Measurements from ENCODE around the gene HINT3.
"Not testable (repeated sequence)": the region's sequence is repeated elsewhere in the genome, so short reads cannot be mapped to it uniquely, and the experiment has no call there.

Gene HINT3

GRCh38 chr6:125963817-125964216 lies 7.2 kb downstream of the HINT3 start:
- no peaks in the 10 kb centered on the region for H3K9me3 ChIP-seq (ENCODE audit: control insufficient read depth in 1 of 2, low read length in 2 of 2)
- H3K27me3 ChIP-seq (ENCODE audit: low read depth, low read length), result no peaks in the 10 kb centered on the region
- H3K36me3 ChIP-seq (ENCODE audit: control insufficient read depth in 1 of 2, insufficient read depth in 2 of 2, low read length in 2 of 2), result peaks cover 7 to 8% of the 10 kb centered on the region in 2 donors
- no peak overlapping the region for H3K27ac ChIP-seq (ENCODE audit: low read length)
- H3K4me3 ChIP-seq (ENCODE audit: low read depth in 1 of 2, low read length in 2 of 2), result no peak overlapping the region
- peaks cover 4% of the 10 kb centered on the region in 2 donors for H3K4me1 ChIP-seq (ENCODE audit: control insufficient read depth in 1 of 2, insufficient read depth in 2 of 2, low read length in 2 of 2)

- Histone ChIP-seq H3K4me1 (ENCODE audit: control insufficient read depth in 1 of 2, insufficient read depth in 2 of 2, low read length in 2 of 2) (peaks cover 0 to 3% of the 10 kb centered on the region in 2 donors), H3K27ac (ENCODE audit: low read length) (no peak overlapping the region), H3K27me3 (ENCODE audit: low read depth, low read length) (no peaks in the 10 kb centered on the region), H3K9me3 (ENCODE audit: control insufficient read depth in 1 of 2, low read length in 2 of 2) (no peaks in the 10 kb centered on the region), H3K36me3 (ENCODE audit: control insufficient read depth in 1 of 2, insufficient read depth in 2 of 2, low read length in 2 of 2) (peaks cover 7 to 8% of the 10 kb centered on the region in 2 donors), H3K4me3 (ENCODE audit: low read depth in 1 of 2, low read length in 2 of 2) (no peak overlapping the region)
These were observed 10.0 kb downstream of the HINT3 start for GRCh38 chr6:125966569-125966968.

GRCh38 chr6:125968493-125968892 lies 11.9 kb downstream of the HINT3 start:
- H3K27me3 ChIP-seq (ENCODE audit: low read depth, low read length), result no peaks in the 10 kb centered on the region
- H3K4me1 ChIP-seq (ENCODE audit: control insufficient read depth in 1 of 2, insufficient read depth in 2 of 2, low read length in 2 of 2), result peaks cover 0 to 3% of the 10 kb centered on the region in 2 donors
- H3K9me3 ChIP-seq (ENCODE audit: control insufficient read depth in 1 of 2, low read length in 2 of 2), result no peaks in the 10 kb centered on the region
- peaks cover 8 to 14% of the 10 kb centered on the region in 2 donors for H3K36me3 ChIP-seq (ENCODE audit: control insufficient read depth in 1 of 2, insufficient read depth in 2 of 2, low read length in 2 of 2)
- no peak overlapping the region for H3K27ac ChIP-seq (ENCODE audit: low read length)
- no peak overlapping the region for H3K4me3 ChIP-seq (ENCODE audit: low read depth in 1 of 2, low read length in 2 of 2)

GRCh38 chr6:125970760-125971159 lies 14.2 kb downstream of the HINT3 start:
- Histone ChIP-seq H3K36me3 (ENCODE audit: control insufficient read depth in 1 of 2, insufficient read depth in 2 of 2, low read length in 2 of 2) (peaks cover 12 to 23% of the 10 kb centered on the region in 2 donors), H3K9me3 (ENCODE audit: control insufficient read depth in 1 of 2, low read length in 2 of 2) (no peaks in the 10 kb centered on the region), H3K27ac (ENCODE audit: low read length) (no peak overlapping the region), H3K27me3 (ENCODE audit: low read depth, low read length) (no peaks in the 10 kb centered on the region), H3K4me1 (ENCODE audit: control insufficient read depth in 1 of 2, insufficient read depth in 2 of 2, low read length in 2 of 2) (no peaks in the 10 kb centered on the region), H3K4me3 (ENCODE audit: low read depth in 1 of 2, low read length in 2 of 2) (no peak overlapping the region)

GRCh38 chr6:125972478-125972877 lies 15.9 kb downstream of the HINT3 start:
- not testable (repeated sequence) for H3K27ac ChIP-seq (ENCODE audit: low read length); H3K4me1 ChIP-seq (ENCODE audit: control insufficient read depth in 1 of 2, insufficient read depth in 2 of 2, low read length in 2 of 2); H3K4me3 ChIP-seq (ENCODE audit: low read depth in 1 of 2, low read length in 2 of 2); H3K9me3 ChIP-seq (ENCODE audit: control insufficient read depth in 1 of 2, low read length in 2 of 2); H3K27me3 ChIP-seq (ENCODE audit: low read depth, low read length)
- peaks cover 12 to 23% of the 10 kb centered on the region in 2 donors for H3K36me3 ChIP-seq (ENCODE audit: control insufficient read depth in 1 of 2, insufficient read depth in 2 of 2, low read length in 2 of 2)

GRCh38 chr6:125974214-125974866 lies 17.8 kb downstream of the HINT3 start:
- no peak overlapping the region for H3K4me3 ChIP-seq (ENCODE audit: low read depth in 1 of 2, low read length in 2 of 2)
- peaks cover 4 to 16% of the 10 kb centered on the region in 2 donors for H3K36me3 ChIP-seq (ENCODE audit: control insufficient read depth in 1 of 2, insufficient read depth in 2 of 2, low read length in 2 of 2)
- H3K27me3 ChIP-seq (ENCODE audit: low read depth, low read length), result no peaks in the 10 kb centered on the region
- no peaks in the 10 kb centered on the region for H3K4me1 ChIP-seq (ENCODE audit: control insufficient read depth in 1 of 2, insufficient read depth in 2 of 2, low read length in 2 of 2)
- H3K27ac ChIP-seq (ENCODE audit: low read length), result no peak overlapping the region
- H3K9me3 ChIP-seq (ENCODE audit: control insufficient read depth in 1 of 2, low read length in 2 of 2), result no peaks in the 10 kb centered on the region

- no peaks in the 10 kb centered on the region for H3K27me3 ChIP-seq (ENCODE audit: low read depth, low read length)
- H3K4me3 ChIP-seq (ENCODE audit: low read depth in 1 of 2, low read length in 2 of 2), result no peak overlapping the region
- H3K27ac ChIP-seq (ENCODE audit: low read length), result no peak overlapping the region
- no peaks in the 10 kb centered on the region for H3K9me3 ChIP-seq (ENCODE audit: control insufficient read depth in 1 of 2, low read length in 2 of 2)
- H3K4me1 ChIP-seq (ENCODE audit: control insufficient read depth in 1 of 2, insufficient read depth in 2 of 2, low read length in 2 of 2), result no peaks in the 10 kb centered on the region
- peaks cover 4 to 9% of the 10 kb centered on the region in 2 donors for H3K36me3 ChIP-seq (ENCODE audit: control insufficient read depth in 1 of 2, insufficient read depth in 2 of 2, low read length in 2 of 2)
These were observed 22.5 kb downstream of the HINT3 start for GRCh38 chr6:125979101-125979500.

- Histone ChIP-seq H3K9me3 (ENCODE audit: control insufficient read depth in 1 of 2, low read length in 2 of 2) (no peaks in the 10 kb centered on the region), H3K27me3 (ENCODE audit: low read depth, low read length) (no peaks in the 10 kb centered on the region), H3K36me3 (ENCODE audit: control insufficient read depth in 1 of 2, insufficient read depth in 2 of 2, low read length in 2 of 2) (no peaks in the 10 kb centered on the region), H3K27ac (ENCODE audit: low read length) (no peak overlapping the region), H3K4me1 (ENCODE audit: control insufficient read depth in 1 of 2, insufficient read depth in 2 of 2, low read length in 2 of 2) (no peaks in the 10 kb centered on the region), H3K4me3 (ENCODE audit: low read depth in 1 of 2, low read length in 2 of 2) (no peak overlapping the region)
These were observed 25.1 kb downstream of the HINT3 start for GRCh38 chr6:125981571-125982185.

GRCh38 chr6:125983246-125983945 lies 26.8 kb downstream of the HINT3 start:
- no peak overlapping the region for H3K4me3 ChIP-seq (ENCODE audit: low read depth in 1 of 2, low read length in 2 of 2)
- peaks cover 9 to 10% of the 10 kb centered on the region in 2 donors for H3K4me1 ChIP-seq (ENCODE audit: control insufficient read depth in 1 of 2, insufficient read depth in 2 of 2, low read length in 2 of 2)
- no peaks in the 10 kb centered on the region for H3K27me3 ChIP-seq (ENCODE audit: low read depth, low read length)
- no peaks in the 10 kb centered on the region for H3K9me3 ChIP-seq (ENCODE audit: control insufficient read depth in 1 of 2, low read length in 2 of 2)
- H3K27ac ChIP-seq (ENCODE audit: low read length), result no peak overlapping the region
- no peaks in the 10 kb centered on the region for H3K36me3 ChIP-seq (ENCODE audit: control insufficient read depth in 1 of 2, insufficient read depth in 2 of 2, low read length in 2 of 2)

GRCh38 chr6:125984311-125984710 lies 27.7 kb downstream of the HINT3 start:
- peaks cover 9 to 10% of the 10 kb centered on the region in 2 donors for H3K4me1 ChIP-seq (ENCODE audit: control insufficient read depth in 1 of 2, insufficient read depth in 2 of 2, low read length in 2 of 2)
- no peaks in the 10 kb centered on the region for H3K27me3 ChIP-seq (ENCODE audit: low read depth, low read length)
- no peaks in the 10 kb centered on the region for H3K36me3 ChIP-seq (ENCODE audit: control insufficient read depth in 1 of 2, insufficient read depth in 2 of 2, low read length in 2 of 2)
- no peaks in the 10 kb centered on the region for H3K9me3 ChIP-seq (ENCODE audit: control insufficient read depth in 1 of 2, low read length in 2 of 2)
- H3K27ac ChIP-seq (ENCODE audit: low read length), result no peak overlapping the region
- no peak overlapping the region for H3K4me3 ChIP-seq (ENCODE audit: low read depth in 1 of 2, low read length in 2 of 2)

- Histone ChIP-seq H3K9me3 (ENCODE audit: control insufficient read depth in 1 of 2, low read length in 2 of 2) (no peaks in the 10 kb centered on the region), H3K36me3 (ENCODE audit: control insufficient read depth in 1 of 2, insufficient read depth in 2 of 2, low read length in 2 of 2) (no peaks in the 10 kb centered on the region), H3K27me3 (ENCODE audit: low read depth, low read length) (no peaks in the 10 kb centered on the region), H3K4me3 (ENCODE audit: low read depth in 1 of 2, low read length in 2 of 2) (peak overlapping the region; percentile 94 to 96), H3K27ac (ENCODE audit: low read length) (no peak overlapping the region), H3K4me1 (ENCODE audit: control insufficient read depth in 1 of 2, insufficient read depth in 2 of 2, low read length in 2 of 2) (peaks cover 9 to 10% of the 10 kb centered on the region in 2 donors)
These were observed 29.0 kb downstream of the HINT3 start for GRCh38 chr6:125985522-125985921.
